AG08395 (cell line): ENCODE results near the gene TTLL1.

Experiments used
- DNase-seq: peaks from one replicate; pipeline ENCODE4 v3.0.0; 2012; ENCODE audit warnings: mixed read lengths, low spot score

The TTLL1 gene

GRCh38 chr22:43088984-43089717 is at the start of gene TTLL1:
TSS of gene TTLL1 (minus strand) at chr22:43089391. CDS start at chr22:43075586, 13,805 bp downstream.
- peak; percentile 95 for DNase-seq

DNA sequence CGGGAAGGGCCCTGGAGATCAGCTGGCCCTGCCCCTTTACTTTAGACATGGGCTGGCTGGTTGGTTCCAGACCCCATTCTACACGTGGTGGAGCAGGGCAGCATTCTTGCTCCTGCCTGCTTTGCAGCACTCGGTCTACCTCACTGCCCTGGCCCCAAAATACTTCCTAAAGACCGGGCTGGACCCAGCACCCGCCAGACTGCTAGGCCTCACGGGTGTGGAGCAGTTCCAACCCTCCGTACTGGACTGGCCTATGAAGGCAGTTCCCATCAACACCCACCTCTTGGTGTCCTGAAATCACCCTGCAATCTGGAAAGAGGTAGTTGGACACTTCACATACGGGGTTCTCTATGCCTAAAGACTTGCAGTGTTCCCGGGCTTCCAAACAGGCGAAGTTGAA is 47.6 kb upstream of the TTLL1 start:
- DNase-seq = no peak

- peak; percentile 57 for DNase-seq
Observed at GRCh38 chr22:43136255-43136654, 47.1 kb upstream of the TTLL1 start.

- no peak for DNase-seq
Observed at GRCh38 chr22:43135565-43135964, 46.4 kb upstream of the TTLL1 start.

DNA sequence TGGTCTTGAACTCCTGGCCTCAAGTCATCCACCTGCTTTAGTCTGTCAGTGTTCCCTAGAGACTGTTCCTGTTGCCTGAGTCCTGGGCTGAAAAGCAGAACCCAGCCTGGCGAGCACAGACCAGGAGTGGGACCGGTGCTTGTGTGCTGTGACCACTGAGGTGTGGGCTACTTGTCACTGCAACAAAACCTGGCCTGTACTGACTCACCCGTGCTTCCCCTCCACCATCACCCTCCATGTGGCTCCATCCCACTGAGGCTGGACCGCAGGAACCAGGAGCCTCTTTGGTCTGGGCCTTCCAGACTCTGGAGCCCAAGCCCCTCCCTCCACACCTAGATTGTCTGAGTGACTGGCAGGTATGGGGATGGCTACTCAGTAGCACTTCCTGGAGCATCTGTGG is 45.4 kb upstream of the TTLL1 start:
- no peak for DNase-seq

DNA sequence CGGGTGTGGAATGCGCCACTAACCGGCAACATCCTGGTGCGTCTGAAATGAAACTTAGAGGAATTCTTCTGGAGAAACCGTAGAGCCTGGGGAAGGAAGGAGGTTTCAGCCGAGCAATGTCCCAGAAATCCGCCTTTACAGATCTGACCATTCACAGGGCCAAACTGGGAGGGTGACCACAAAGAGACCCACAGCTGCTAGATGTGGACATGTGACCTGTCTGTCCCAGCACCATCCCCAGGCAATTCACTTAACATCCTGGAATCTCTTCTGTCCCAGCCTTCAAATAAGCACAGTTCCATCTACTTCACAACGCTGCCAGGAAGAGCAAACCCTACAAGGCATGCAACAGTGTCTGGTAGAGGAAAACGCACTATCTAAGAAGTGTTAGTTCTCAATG is 44.2 kb upstream of the TTLL1 start:
- no peak for DNase-seq

GRCh38 chr22:43131773-43132501 is 42.7 kb upstream of the TTLL1 start:
- no peak for DNase-seq

DNA sequence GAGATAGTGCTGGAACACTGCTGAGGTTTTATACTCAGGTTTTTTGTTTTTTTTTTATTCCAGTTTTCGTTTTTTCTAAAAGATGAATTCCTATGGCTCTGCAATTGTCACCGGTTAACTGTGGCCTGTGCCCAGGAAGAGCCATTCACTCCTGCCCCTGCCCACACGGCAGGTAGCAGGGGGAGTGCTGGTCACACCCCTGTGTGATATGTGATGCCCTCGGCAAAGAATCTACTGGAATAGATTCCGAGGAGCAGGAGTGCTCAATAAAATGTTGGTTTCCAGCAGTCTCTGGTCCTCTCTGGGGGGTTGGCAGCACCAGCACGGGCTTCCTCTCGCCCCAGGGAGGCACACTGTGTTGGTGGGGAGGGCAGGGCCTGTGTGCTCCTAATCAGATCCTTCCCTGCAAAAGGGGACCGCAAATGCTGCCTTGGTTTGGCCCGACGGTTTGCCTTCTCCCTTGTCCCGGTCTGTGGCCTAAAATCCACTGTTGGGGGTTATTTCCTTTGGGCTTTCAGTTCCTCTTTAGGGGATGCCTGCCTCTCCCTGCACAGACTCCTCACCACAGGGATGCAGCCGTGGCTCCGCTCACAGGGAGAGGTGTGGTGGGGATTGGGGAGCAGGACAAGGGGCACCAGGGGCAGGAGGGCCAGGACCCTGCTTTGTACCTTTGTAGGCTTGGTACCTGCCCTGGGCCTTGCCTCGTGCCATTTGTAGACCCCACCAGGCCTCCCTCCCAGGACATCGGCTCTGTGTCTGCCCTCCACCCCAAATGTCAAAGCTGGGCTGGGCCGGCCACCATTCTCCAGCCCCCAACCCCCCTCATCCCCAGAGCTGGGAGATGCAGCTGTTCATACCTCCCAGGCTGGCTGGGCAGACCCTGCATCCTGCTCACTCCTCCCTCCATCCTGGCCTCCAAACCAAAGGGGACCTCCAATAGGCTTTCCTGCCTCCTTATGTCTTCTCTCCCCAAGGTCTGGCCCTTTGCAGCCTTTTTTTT is 40.5 kb upstream of the TTLL1 start:
- no peak for DNase-seq

DNA sequence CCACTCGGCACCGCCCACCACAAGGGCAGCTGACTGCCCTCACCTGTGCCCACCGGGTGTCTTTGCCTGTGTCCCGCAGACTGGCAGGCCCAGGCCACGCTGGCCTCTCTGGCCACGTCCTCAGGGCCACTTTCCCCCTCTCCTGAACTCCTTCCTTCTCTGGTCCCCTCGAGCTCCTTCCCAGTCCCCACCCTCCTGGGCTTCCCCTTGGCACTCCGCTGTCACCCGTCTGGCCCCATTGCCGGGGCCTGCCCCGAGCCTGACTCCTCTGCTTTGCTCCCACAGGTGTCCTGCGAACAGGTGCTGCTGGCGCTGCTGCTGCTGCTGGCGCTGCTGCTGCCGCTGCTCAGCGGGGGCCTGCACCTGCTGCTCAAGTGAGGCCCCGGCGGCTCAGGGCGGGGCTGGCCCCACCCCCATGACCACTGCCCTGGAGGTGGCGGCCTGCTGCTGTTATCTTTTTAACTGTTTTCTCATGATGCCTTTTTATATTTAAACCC is 39.8 kb upstream of the TTLL1 start:
- DNase-seq = no peak

DNA sequence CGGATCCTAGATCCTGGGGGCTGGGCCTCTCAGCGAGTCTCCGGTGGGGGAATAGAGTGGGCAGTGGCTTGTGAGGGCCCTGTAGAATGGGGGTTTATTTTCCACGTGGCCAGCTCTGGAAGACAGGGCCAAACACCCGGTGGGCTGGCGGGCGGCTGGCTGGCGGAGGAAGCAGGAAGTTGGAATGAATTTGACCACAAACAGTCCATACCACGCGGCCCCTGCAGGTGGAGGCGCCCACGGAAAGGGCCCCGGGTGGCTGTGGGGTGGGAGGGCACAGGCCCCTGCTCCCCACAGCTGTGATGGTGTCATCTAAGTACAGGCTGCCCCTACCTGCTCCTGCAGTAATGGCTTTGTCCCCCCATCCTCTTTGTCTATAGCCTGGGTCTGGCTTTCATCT is 38.9 kb upstream of the TTLL1 start:
- DNase-seq = no peak

- DNase-seq = no peak
Observed at GRCh38 chr22:43127166-43127908, 38.1 kb upstream of the TTLL1 start.

- DNase-seq = peak; percentile 91
Observed at GRCh38 chr22:43126501-43127165, 37.4 kb upstream of the TTLL1 start.

DNA sequence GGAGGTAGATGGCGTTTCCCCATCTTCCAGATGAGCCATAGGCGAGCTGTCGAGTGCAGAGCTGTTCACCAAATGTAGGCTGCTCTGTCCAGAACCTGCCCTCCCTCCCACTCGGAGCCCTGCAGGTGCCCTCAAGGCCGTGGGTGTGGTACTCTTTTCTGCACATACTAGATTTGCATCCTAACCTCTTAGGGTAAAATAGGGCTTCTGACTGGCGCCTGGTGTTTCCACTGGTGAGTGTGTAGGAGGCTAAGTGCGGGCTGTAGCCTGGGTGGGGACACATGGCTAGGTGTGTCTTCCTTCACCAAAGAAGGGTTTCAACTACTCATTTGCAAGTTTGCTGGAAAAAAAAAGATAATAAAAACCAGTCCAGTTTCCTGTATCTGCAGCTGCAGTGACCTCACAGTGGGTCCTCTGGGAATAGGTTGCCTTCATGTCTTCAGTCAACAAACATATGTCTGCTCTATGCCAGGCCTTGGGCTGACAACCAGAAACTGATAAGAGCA is 29.8 kb upstream of the TTLL1 start:
- no peak for DNase-seq

DNA sequence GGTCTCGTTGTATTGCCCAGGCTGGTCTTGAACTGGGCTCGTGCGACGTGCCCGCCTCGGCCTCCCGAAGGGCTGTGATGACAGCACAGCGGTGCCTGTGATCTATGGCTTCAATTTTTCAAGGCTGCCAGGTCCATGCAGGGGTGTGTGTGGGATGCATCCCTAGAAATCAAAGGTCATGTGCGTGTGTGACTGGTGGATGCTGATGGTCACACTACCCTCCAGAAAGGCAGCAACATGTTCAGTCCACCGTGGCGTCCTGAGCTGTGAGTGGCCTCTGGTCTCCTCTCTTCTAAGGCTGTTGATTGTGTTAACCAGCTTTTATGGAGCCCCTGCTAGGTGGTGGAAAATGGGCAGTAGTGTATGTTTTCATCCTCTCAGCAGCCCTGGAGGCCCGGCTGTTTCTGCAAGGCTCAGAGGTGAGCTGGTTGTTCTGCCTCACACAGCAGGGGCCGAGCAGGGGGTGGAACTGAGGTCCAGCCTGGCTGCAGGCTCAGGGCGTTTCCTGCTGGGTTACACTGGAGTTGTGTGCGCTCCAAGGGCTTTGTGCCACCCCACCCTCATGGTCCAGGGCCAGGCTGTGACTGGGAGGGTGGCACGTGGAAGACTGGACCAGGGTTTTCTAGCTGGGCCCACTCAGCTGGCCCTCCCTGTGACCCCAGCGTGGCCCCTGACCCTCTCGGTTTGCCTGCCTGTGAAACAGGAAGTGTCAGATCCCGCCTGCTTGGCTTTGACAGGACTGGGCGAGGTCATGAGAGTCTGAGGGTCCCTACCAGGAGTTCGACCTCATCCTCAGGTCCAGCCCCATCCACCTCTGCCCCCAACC is 29.0 kb upstream of the TTLL1 start:
- no peak for DNase-seq

- no peak for DNase-seq
Observed at GRCh38 chr22:43116932-43117331, 27.7 kb upstream of the TTLL1 start.

DNA sequence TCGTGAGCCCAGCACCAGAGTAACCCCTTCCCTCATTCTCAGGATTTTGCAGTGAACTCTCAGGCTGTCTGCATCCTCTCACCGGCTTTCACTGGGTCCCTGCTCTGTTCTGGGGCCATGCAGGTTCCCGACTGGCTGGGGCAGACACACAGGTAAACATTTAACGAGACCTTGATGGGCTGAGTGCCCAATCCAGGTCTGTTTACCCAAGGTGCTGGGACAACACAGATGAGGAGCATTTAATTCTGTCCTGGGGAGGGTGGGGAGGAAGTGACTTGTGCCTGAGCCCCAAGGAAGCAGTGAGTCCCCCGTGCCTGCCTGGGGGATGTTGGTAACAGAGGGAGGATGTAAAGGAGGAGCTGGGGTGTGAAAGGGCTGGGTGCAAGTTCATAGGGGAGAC is 25.8 kb upstream of the TTLL1 start:
- no peak for DNase-seq

GRCh38 chr22:43113526-43114251 is 24.5 kb upstream of the TTLL1 start:
- no peak for DNase-seq

DNA sequence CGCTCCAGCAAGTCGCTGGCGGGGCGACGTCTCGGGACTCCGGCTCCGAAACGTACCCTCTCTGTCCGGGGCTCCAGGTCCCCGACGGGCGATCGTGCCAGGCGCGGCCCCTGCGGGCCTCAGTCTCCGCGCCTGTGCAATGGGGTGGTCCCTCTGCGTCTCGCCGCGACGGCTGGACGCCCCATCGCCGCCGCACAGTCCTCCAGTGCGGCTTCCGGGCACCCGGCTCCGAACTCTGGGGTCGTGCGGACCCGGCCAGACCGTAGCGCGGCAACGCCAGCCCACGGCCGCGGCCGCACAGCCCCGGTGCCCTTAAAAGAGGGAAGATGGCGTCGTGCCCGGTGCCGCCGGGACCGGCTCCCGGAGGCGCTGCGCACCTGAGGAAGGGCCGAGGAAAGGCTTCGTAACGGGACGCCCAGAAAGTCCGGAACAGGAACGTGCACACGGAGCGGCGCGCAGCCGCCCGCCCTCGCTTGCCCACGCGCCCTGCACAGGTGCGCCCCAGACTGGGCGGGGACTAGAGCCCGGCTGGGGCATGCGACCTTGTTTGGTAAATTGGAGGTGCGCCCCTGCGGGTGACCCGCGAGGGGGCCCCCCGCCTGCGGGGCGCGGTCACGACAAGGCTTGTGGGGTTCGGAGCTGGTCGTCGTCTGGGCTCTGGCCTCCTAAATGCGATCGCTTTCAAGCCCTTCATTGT is 21.9 kb upstream of the TTLL1 start:
- no peak for DNase-seq
